ENCODE data around the gene TMEM240. TPM values are rescaled to one million over a fixed set of nuclear protein-coding genes. Genes with fewer than 3 reads are reported as not detected.

The TMEM240 gene
- total and polyA plus RNA-seq, 2 of the 8 experiments (the other 6 are each of a cell fraction or from before 2014, with no cell fraction given) = 3.6 to 5.7 TPM

DNA sequence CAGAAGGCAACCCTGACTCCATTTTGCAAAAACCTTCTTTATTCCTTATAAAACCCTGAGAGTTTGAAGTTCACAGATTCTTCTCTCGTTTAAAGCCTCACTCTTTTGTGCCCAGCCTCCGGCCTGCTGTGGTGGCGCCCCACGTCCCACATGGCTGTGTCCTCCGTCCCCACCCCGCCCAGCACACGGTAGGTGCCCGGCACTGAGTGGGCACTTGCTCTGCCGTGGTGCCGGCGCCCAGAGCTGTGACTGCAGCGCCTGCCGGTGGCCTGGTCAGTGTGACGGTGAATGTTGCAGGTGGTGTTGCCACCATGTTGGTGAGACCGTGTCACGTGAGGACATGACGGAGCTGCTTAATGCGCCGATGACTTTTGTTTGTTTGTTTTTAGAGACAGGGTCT, 19.1 kb downstream of the TMEM240 start:
- WGBS, 2 experiments (ENCODE audit: extremely low coverage in 1 of 2, insufficient coverage in 1 of 2, insufficient read length in 1 of 2, insufficient replicate concordance in 2 of 2, low coverage in 1 of 2, low lambda C conversion rate in 2 of 2, missing lambda C conversion rate in 1 of 2) = 94% methylated on average over 19 of the region's 19 CpGs; no CpG with 5 or more reads in 1 of the 2 experiments
- FAIRE-seq = no peak
- Histone ChIP-seq H3K4me3 (ENCODE audit: extremely low read depth in 1 of 4, insufficient read depth in 2 of 4, low read depth in 3 of 4, low read length in 4 of 4) (no peak overlapping the region), H2BK15ac (ENCODE audit: low read length) (no peak overlapping the region), H3K14ac (ENCODE audit: insufficient read length) (no peak overlapping the region), H3K79me1 (ENCODE audit: low read depth, low read length) (peaks cover 2% of the 10 kb centered on the region), H3K27me3 (replicated peaks in 1 of 4; ENCODE audit: control insufficient read depth in 3 of 4, extremely low read depth in 1 of 4, insufficient read depth in 3 of 4, low read length in 3 of 4) (no peaks in the 10 kb centered on the region), H3K56ac (replicated peaks; ENCODE audit: insufficient read length, low read depth, low read length) (no peak overlapping the region), H3K23ac (ENCODE audit: insufficient read length) (no peak overlapping the region), H3K23me2 (ENCODE audit: low read depth, low read length) (no peaks in the 10 kb centered on the region), H2BK120ac (replicated peaks; ENCODE audit: low read depth, low read length) (no peak overlapping the region), H3K18ac (ENCODE audit: extremely low read depth, low read length) (no peak overlapping the region), H2BK20ac (ENCODE audit: low read length) (no peak overlapping the region), H3K4ac (replicated peaks; ENCODE audit: insufficient read length, low read depth, low read length) (no peak overlapping the region), H3K36me3 (ENCODE audit: control insufficient read depth in 2 of 4, insufficient read depth in 4 of 4, low read length in 3 of 4) (peaks cover 8 to 42% (median 19%) of the 10 kb centered on the region in 4 experiments), H4K20me1 (replicated peaks in 1 of 2; ENCODE audit: control insufficient read depth in 1 of 2, insufficient read depth in 2 of 2, low read length in 2 of 2) (peaks cover 0 to 5% of the 10 kb centered on the region in 2 experiments), H3K4me1 (replicated peaks in 1 of 4; ENCODE audit: control insufficient read depth in 3 of 4, insufficient read depth in 4 of 4, low read length in 3 of 4) (no peaks in the 10 kb centered on the region), H2AK5ac (ENCODE audit: low read depth, low read length) (no peak overlapping the region), H3K27ac (ENCODE audit: low read depth, low read length) (no peak overlapping the region), H4K5ac (ENCODE audit: insufficient read length, low read depth, low read length) (no peak overlapping the region), H3K9me3 (ENCODE audit: insufficient read depth in 2 of 2, low read depth in 1 of 2, low read length in 1 of 2) (no peaks in the 10 kb centered on the region), H2AFZ (ENCODE audit: low read length) (no peak overlapping the region), H3K79me2 (ENCODE audit: control insufficient read depth in 1 of 2, insufficient read depth in 2 of 2, low read length in 2 of 2) (no peaks in the 10 kb centered on the region), H3K9ac (replicated peaks in 1 of 4; ENCODE audit: extremely low read depth in 1 of 4, low read depth in 3 of 4, low read length in 3 of 4) (no peak overlapping the region), H2BK5ac (ENCODE audit: low read depth, low read length) (no peak overlapping the region), H4K8ac (ENCODE audit: extremely low read depth, insufficient read depth, low read length) (no peak overlapping the region), H3K4me2 (ENCODE audit: insufficient read depth in 1 of 2, low read depth in 2 of 2, low read length in 2 of 2) (no peak overlapping the region), H4K91ac (replicated peaks; ENCODE audit: insufficient read length, low read length) (no peak overlapping the region), H2BK12ac (ENCODE audit: low read depth, low read length) (no peak overlapping the region)
- TF ChIP-seq EZH2 (IDR thresholded peaks at IDR 0.05; ENCODE audit: low read depth, low read length, severe bottlenecking) (no peak), CBX8 (IDR thresholded peaks at IDR 0.05; ENCODE audit: borderline replicate concordance, low read depth, low read length) (no peak), RAD21 (IDR thresholded peaks at IDR 0.05 in 1 of 2, conservative IDR thresholded peaks at IDR 0.05 in 1 of 2; ENCODE audit: low read depth in 2 of 2, low read length in 2 of 2) (no peak)
- no peak for DNase-seq (ENCODE audit: low read depth in 1 of 2, low spot score in 2 of 2)
- ChIA-PET POLR2A (ENCODE audit: partially characterized antibody) (interaction anchor here (0.7 kb wide), 1 partner anchor 101 kb away, joined by 3 read pairs; no protein-coding TSS in a partner anchor), CTCF (ENCODE audit: partially characterized antibody) (no interaction called here)
